Sigmoid colon (tissue), 4 donors: ENCODE data around the gene EP300.

Experiments used
- CTCF ChIP-seq, 4 experiments: fragments of 450-650 bp in 3 of 4; fragments of 200-600 bp in 1 of 4; IDR thresholded peaks; one replicate each; pipeline ENCODE4 v1.5.1; 2016 to 2019; ENCODE audit warnings: antibody characterized with exemption in 4 of 4, mild to moderate bottlenecking in 3 of 4, moderate library complexity in 2 of 4
- EP300 ChIP-seq, 4 donors: sonication (generic); formaldehyde crosslinking; IDR thresholded peaks; one replicate each; pipeline ENCODE4 v1.6.1; 2017; ENCODE audit warnings: antibody characterized with exemption in 4 of 4
- POLR2A ChIP-seq, 2 donors: fragments of 450-650 bp; IDR thresholded peaks; one replicate each; pipeline ENCODE4 v1.6.1; 2016; ENCODE audit warnings: antibody characterized with exemption in 2 of 2, mild to moderate bottlenecking in 2 of 2, moderate library complexity in 2 of 2

GRCh38 chr22:41217553-41218157 is 125.3 kb downstream of the EP300 start:
- no peak for TF ChIP-seq CTCF (IDR thresholded peaks at IDR 0.05)
- TF ChIP-seq POLR2A (IDR thresholded peaks at IDR 0.05) = no peak
- TF ChIP-seq EP300 (IDR thresholded peaks at IDR 0.05) = no peak
